Activated B cell treated with CpG ODN at 0.5 μM for 24 hours (primary cell): ENCODE measurements around the gene STIM2. TPM values are rescaled to one million over a fixed set of nuclear protein-coding genes. Genes with fewer than 3 reads are reported as not detected.
"Not testable (repeated sequence)": the region's sequence is repeated elsewhere in the genome, so short reads cannot be mapped to it uniquely, and the experiment has no call there.

Experiments used
- ATAC-seq: fragments of 200-7000 bp; cut with Tn5 transposase; one replicate; pipeline ENCODE4 v1.10.0; 2021; ENCODE audit warnings: low read depth, mild to moderate bottlenecking, moderate library complexity
- CTCF ChIA-PET: fragments of 350-600 bp; sonication (Branson Sonifier 250); formaldehyde crosslinking; loops from one replicate; lab custom pipeline; 2021; ENCODE audit warnings: antibody characterized with exemption; lab: Charles Lee
- POLR2A ChIA-PET: fragments of 350-600 bp; sonication (Branson Sonifier 250); formaldehyde crosslinking; loops from one replicate; lab custom pipeline; 2021; ENCODE audit warnings: antibody characterized with exemption; lab: Charles Lee
- DNase-seq: peaks from one replicate; pipeline ENCODE4 v3.0.0; 2022
- H3K27ac Mint-ChIP-seq: one replicate; pipeline ENCODE4 v1.8.0; 2020; ENCODE audit warnings: mixed read lengths
- H3K27me3 Mint-ChIP-seq: one replicate; pipeline ENCODE4 v1.8.0; 2021; ENCODE audit warnings: mixed read lengths
- H3K36me3 Mint-ChIP-seq: one replicate; pipeline ENCODE4 v1.8.0; 2021; ENCODE audit warnings: low read depth, mixed read lengths
- H3K4me1 Mint-ChIP-seq: one replicate; pipeline ENCODE4 v1.8.0; 2021; ENCODE audit warnings: mixed read lengths
- H3K4me3 Mint-ChIP-seq: one replicate; pipeline ENCODE4 v1.8.0; 2020; ENCODE audit warnings: mild to moderate bottlenecking, mixed read lengths
- H3K9me3 Mint-ChIP-seq: one replicate; pipeline ENCODE4 v1.8.0; 2020; ENCODE audit warnings: mixed read lengths
- intact Hi-C: fragments of 100-400 bp; cut with micrococcal nuclease; formaldehyde crosslinking; loops from one replicate; pipeline ENCODE4 v1.15.1; 2024
- total RNA-seq: library from RNA; stranded (reverse); gene quantifications from 2 replicates; pipeline ENCODE4 v1.2.3, GENCODE V29; 2022
- TF ChIP-seq, protein P1 (sequence below): fragments of 200-600 bp; IDR thresholded peaks from one replicate; pipeline ENCODE4 v1.8.0; 2022; ENCODE audit warnings: antibody characterized with exemption, mild to moderate bottlenecking

The STIM2 gene
- total RNA-seq, 1 donor from 2014 or later: 59.8 TPM

DNA sequence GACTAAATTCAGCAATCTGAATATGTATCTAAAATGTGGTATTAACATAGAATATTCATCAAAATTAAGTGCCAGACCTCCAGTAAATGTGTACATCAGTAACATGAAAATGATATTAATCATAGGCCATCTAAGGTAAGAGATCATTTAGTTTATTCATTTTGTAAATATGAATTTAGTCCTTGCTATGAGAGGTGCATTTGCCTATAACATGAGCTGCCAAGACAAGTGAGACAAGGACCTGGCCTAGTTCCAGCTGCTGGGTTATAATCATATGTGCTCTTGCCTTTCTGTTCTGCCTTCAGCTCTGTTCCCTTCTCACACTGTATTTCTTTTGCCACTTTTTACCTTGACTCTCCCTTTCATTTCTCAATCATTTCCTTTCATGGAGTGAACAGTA lies 160.0 kb downstream of the STIM2 start:
- intact Hi-C loops: no loop called here
- Mint-ChIP-seq H3K36me3 (peaks cover 81% of the 10 kb centered on the region), H3K27ac (no peak overlapping the region), H3K4me3 (no peak overlapping the region), H3K27me3 (no peaks in the 10 kb centered on the region), H3K9me3 (peaks cover 4% of the 10 kb centered on the region), H3K4me1 (no peaks in the 10 kb centered on the region)
- DNase-seq (no peak), ATAC-seq (no peak)
- TF ChIP-seq, protein P1, sequence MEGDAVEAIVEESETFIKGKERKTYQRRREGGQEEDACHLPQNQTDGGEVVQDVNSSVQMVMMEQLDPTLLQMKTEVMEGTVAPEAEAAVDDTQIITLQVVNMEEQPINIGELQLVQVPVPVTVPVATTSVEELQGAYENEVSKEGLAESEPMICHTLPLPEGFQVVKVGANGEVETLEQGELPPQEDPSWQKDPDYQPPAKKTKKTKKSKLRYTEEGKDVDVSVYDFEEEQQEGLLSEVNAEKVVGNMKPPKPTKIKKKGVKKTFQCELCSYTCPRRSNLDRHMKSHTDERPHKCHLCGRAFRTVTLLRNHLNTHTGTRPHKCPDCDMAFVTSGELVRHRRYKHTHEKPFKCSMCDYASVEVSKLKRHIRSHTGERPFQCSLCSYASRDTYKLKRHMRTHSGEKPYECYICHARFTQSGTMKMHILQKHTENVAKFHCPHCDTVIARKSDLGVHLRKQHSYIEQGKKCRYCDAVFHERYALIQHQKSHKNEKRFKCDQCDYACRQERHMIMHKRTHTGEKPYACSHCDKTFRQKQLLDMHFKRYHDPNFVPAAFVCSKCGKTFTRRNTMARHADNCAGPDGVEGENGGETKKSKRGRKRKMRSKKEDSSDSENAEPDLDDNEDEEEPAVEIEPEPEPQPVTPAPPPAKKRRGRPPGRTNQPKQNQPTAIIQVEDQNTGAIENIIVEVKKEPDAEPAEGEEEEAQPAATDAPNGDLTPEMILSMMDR: no peak
- POLR2A ChIA-PET: no interaction called here
- CTCF ChIA-PET: no interaction called here

DNA sequence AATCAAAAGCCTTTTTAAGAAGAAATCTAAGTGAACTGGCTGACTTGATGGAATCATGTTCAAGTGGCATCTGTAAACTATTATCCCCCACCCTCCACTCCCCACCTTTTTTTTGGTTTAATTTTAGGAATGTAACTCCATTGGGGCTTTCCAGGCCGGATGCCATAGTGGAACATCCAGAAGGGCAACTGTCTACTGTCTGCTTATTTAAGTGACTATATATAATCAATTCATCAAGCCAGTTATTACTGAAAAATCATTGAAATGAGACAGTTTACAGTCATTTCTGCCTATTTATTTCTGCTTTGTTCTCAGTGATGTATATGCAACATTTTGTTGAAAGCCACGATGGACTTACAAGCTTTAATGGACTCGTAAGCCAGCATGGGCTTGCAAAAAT lies 162.3 kb downstream of the STIM2 start:
- H3K36me3 Mint-ChIP-seq: peaks cover 60% of the 10 kb centered on the region
- DNase-seq: no peak
- no peak overlapping the region for H3K27ac Mint-ChIP-seq
- intact Hi-C loops: no loop called here
- POLR2A ChIA-PET: interaction anchor here (0.7 kb wide), 1 partner anchor 218 kb away, joined by 5 read pairs; no protein-coding TSS in a partner anchor
- no peaks in the 10 kb centered on the region for H3K27me3 Mint-ChIP-seq
- no peaks in the 10 kb centered on the region for H3K9me3 Mint-ChIP-seq
- TF ChIP-seq, protein P1: no peak
- no peak for ATAC-seq
- CTCF ChIA-PET: interaction anchor here (2.5 kb wide), 1 partner anchor 25 kb away, joined by 5 read pairs; no protein-coding TSS in a partner anchor
- H3K4me1 Mint-ChIP-seq: peaks cover 2% of the 10 kb centered on the region
- no peak overlapping the region for H3K4me3 Mint-ChIP-seq

DNA sequence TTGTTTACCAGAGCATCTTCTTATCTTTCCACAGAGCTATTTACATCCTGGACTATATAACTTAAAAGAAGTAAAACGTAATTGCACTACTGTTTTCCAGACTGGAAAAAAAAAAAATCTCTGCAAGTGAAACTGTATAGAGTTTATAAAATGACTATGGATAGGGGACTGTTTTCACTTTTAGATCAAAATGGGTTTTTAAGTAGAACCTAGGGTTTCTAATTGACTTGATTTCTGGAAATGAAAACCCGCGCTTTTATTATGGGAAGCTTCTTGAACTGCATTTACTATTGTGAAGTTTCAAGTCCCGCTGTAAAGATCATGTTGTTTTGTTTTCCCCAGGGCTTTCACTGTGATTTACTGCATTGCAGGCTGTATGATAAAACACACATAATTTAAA lies 162.7 kb downstream of the STIM2 start:
- ATAC-seq: no peak
- intact Hi-C loops: no loop called here
- no peaks in the 10 kb centered on the region for H3K9me3 Mint-ChIP-seq
- peaks cover 56% of the 10 kb centered on the region for H3K36me3 Mint-ChIP-seq
- DNase-seq: no peak
- CTCF ChIA-PET: interaction anchor here (0.6 to 2.5 kb wide), 2 partner anchors 25 to 565 kb away, joined by 3 to 5 read pairs; no protein-coding TSS in a partner anchor
- POLR2A ChIA-PET: interaction anchor here (0.7 kb wide), 1 partner anchor 218 kb away, joined by 5 read pairs; no protein-coding TSS in a partner anchor
- TF ChIP-seq, protein P1: no peak
- H3K27me3 Mint-ChIP-seq: no peaks in the 10 kb centered on the region
- H3K4me3 Mint-ChIP-seq: no peak overlapping the region
- H3K27ac Mint-ChIP-seq: no peak overlapping the region
- peaks cover 2% of the 10 kb centered on the region for H3K4me1 Mint-ChIP-seq

DNA sequence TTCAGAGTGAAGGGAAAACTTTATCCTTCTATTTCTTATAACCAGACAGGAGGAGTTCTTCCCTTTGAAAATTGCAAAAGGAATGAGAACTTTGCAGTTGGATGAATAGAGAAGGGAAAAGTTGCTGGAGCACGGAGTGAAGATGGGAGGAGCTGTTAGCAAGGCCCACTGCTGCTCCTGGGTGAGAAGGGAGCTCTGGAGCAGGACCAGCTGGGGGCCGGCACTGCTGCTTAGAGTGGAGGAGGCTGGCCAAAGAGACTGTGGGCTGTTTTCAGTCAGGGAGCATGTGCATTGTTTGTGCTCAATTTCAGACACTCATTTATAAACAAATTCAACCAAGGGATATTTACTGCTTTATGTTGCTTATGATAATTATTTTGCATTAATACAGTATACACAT lies 164.2 kb downstream of the STIM2 start:
- Mint-ChIP-seq H3K36me3 (peaks cover 44% of the 10 kb centered on the region), H3K4me1 (peaks cover 2% of the 10 kb centered on the region), H3K9me3 (no peaks in the 10 kb centered on the region), H3K4me3 (no peak overlapping the region), H3K27ac (no peak overlapping the region), H3K27me3 (no peaks in the 10 kb centered on the region)
- TF ChIP-seq, protein P1: no peak
- ATAC-seq: no peak
- no peak for DNase-seq
- ChIA-PET POLR2A (no interaction called here), CTCF (interaction anchor here (2.5 kb wide), 1 partner anchor 24 kb away, joined by 5 read pairs; no protein-coding TSS in a partner anchor)
- intact Hi-C loops: no loop called here

DNA sequence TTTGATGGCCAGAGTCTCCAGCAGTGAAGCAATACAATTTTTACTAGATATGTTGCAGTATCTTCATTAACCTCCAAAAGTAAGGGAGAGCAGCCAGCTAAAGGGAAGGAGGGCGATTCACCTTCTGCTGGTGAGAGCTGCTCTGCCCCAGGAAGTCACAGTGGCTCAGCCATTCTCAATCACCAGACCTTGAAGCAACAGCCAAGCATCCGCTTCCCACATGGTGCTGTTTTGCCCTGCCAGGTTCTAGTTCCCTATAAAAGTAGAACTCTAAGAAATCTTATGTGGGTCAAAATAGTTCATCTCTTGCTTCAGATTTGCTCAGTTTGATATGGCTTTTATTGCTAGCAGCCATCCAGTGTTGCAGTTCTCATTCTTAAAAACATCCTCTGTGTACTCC lies 166.8 kb downstream of the STIM2 start:
- POLR2A ChIA-PET: no interaction called here
- H3K27me3 Mint-ChIP-seq: no peaks in the 10 kb centered on the region

DNA sequence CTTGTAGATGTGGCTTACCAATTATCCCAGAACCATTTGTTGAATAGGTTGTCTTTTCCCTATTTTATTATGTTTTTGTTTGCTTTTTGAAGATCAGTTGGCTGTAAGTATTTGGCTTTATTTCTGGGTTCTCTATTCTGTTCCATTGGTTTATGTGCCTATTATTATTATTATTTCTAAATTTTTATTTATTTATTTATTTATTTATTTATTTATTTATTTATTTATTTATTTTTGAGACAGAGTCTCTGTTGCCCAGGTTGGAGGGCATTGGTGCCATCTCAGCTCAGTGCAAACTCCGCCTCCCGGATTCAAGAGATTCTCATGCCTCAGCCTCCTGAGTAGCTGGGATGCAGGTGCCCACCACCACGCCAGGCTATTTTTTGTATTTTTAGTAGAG lies 174.5 kb downstream of the STIM2 start:
- H3K9me3 Mint-ChIP-seq, H3K4me3 Mint-ChIP-seq, H3K27me3 Mint-ChIP-seq, intact Hi-C loops, H3K4me1 Mint-ChIP-seq, DNase-seq, ATAC-seq, CTCF ChIA-PET, POLR2A ChIA-PET, H3K27ac Mint-ChIP-seq, H3K36me3 Mint-ChIP-seq: not testable (repeated sequence)

More for the DNA sequence above, 166.8 kb downstream of the STIM2 start:
- Mint-ChIP-seq H3K4me3 (no peak overlapping the region), H3K4me1 (peaks cover 2% of the 10 kb centered on the region), H3K9me3 (no peaks in the 10 kb centered on the region), H3K27ac (no peak overlapping the region), H3K36me3 (peaks cover 19% of the 10 kb centered on the region)
- CTCF ChIA-PET: interaction anchor here (1.0 kb wide), 1 partner anchor 21 kb away, joined by 4 read pairs; no protein-coding TSS in a partner anchor
- TF ChIP-seq, protein P1: no peak
- DNase-seq (no peak), ATAC-seq (no peak)
- intact Hi-C loops: no loop called here
